HepG2 (cell line): ENCODE results near the gene KLHL21. TPM values are rescaled to one million over a fixed set of nuclear protein-coding genes. Genes with fewer than 3 reads are reported as not detected.

ENCODE experiments used
- ELF4 ChIP-seq: sonication (generic); formaldehyde crosslinking; IDR thresholded peaks from 2 replicates; pipeline ENCODE4 v1.5.0; 2020; ENCODE audit warnings: missing genetic modification reagents, mild to moderate bottlenecking, moderate library complexity, borderline replicate concordance
- ELK4 ChIP-seq: sonication (generic); formaldehyde crosslinking; IDR thresholded peaks from 2 replicates; pipeline ENCODE4 v1.9.0; 2021; ENCODE audit warnings: missing genetic modification reagents, borderline replicate concordance
- HDAC6 ChIP-seq: fragments of 200-600 bp; sonication (generic); IDR thresholded peaks from 2 replicates; pipeline ENCODE4 v1.7.0; 2017; ENCODE audit warnings: mild to moderate bottlenecking, antibody characterized with exemption, low read length, low read depth
- HMGXB4 ChIP-seq, 2 experiments: sonication (generic) in 1 of 2; formaldehyde crosslinking in 1 of 2; IDR thresholded peaks; 2 replicates each; pipeline versions ENCODE4 v1.4.0 to v1.6.1; 2018 to 2020; ENCODE audit warnings: missing genetic modification reagents in 2 of 2, borderline replicate concordance in 1 of 2, low read depth in 1 of 2, mild to moderate bottlenecking in 1 of 2, missing biosample characterization in 1 of 2
- ISL2 ChIP-seq: sonication (generic); formaldehyde crosslinking; IDR thresholded peaks from 2 replicates; pipeline ENCODE4 v1.5.0; 2020; ENCODE audit warnings: missing genetic modification reagents
- NFE2 ChIP-seq: sonication (generic); formaldehyde crosslinking; IDR thresholded peaks from 2 replicates; pipeline ENCODE4 v1.4.0; 2020; ENCODE audit warnings: missing genetic modification reagents
- NKX3-1 ChIP-seq: sonication (generic); formaldehyde crosslinking; IDR thresholded peaks from 2 replicates; pipeline ENCODE4 v1.5.0; 2020; ENCODE audit warnings: missing genetic modification reagents
- PCBP1 ChIP-seq: fragments of 200-400 bp; formaldehyde crosslinking; IDR thresholded peaks from 2 replicates; pipeline ENCODE4 v1.6.1; 2017; ENCODE audit warnings: mild to moderate bottlenecking, low read depth, low read length, borderline replicate concordance
- RELA ChIP-seq: sonication (generic); formaldehyde crosslinking; IDR thresholded peaks from 2 replicates; pipeline ENCODE4 v1.4.0; 2020; ENCODE audit warnings: missing genetic modification reagents
- REST ChIP-seq, 2 experiments: IDR thresholded peaks; 2 replicates each; pipeline ENCODE4 v1.6.1; 2011 to 2012; ENCODE audit warnings: low read length in 2 of 2, borderline replicate concordance in 1 of 2, low read depth in 1 of 2, mild to moderate bottlenecking in 1 of 2, moderate library complexity in 1 of 2
- REXO4 ChIP-seq: sonication (generic); formaldehyde crosslinking; IDR thresholded peaks from 2 replicates; pipeline ENCODE4 v1.8.0; 2022; ENCODE audit warnings: missing genetic modification reagents, mild to moderate bottlenecking, borderline replicate concordance
- SIX4 ChIP-seq: sonication (generic); formaldehyde crosslinking; IDR thresholded peaks from 2 replicates; pipeline ENCODE4 v1.4.0; 2020; ENCODE audit warnings: missing genetic modification reagents
- SPEN ChIP-seq: sonication (generic); formaldehyde crosslinking; IDR thresholded peaks from 2 replicates; pipeline ENCODE4 v1.5.1; 2020; ENCODE audit warnings: low read depth, mild to moderate bottlenecking, missing genetic modification reagents
- TCF7L2 ChIP-seq: IDR thresholded peaks from 2 replicates; pipeline ENCODE4 v1.6.1; 2011; ENCODE audit warnings: mild to moderate bottlenecking, low read depth, low read length, moderate library complexity
- ZNF18 ChIP-seq: sonication (generic); formaldehyde crosslinking; IDR thresholded peaks from 2 replicates; pipeline ENCODE4 v1.8.0; 2022; ENCODE audit warnings: mild to moderate bottlenecking, missing genetic modification reagents; ENCODE audit not compliant: insufficient replicate concordance
- ZNF563 ChIP-seq: sonication (generic); formaldehyde crosslinking; IDR thresholded peaks from 2 replicates; pipeline ENCODE4 v1.8.0; 2022; ENCODE audit warnings: mild to moderate bottlenecking, moderate library complexity, missing genetic modification reagents
- ZNF674 ChIP-seq: sonication (generic); formaldehyde crosslinking; IDR thresholded peaks from 2 replicates; pipeline ENCODE4 v1.5.0; 2020; ENCODE audit warnings: low read depth, mild to moderate bottlenecking, missing genetic modification reagents
- ZNF703 ChIP-seq: sonication (generic); formaldehyde crosslinking; IDR thresholded peaks from 2 replicates; pipeline ENCODE4 v1.5.1; 2020; ENCODE audit warnings: missing genetic modification reagents, mild to moderate bottlenecking, moderate library complexity, borderline replicate concordance
- ZNF761 ChIP-seq: sonication (generic); formaldehyde crosslinking; conservative IDR thresholded peaks from 2 replicates; pipeline ENCODE4 v1.4.0; 2020; ENCODE audit warnings: mild to moderate bottlenecking, missing genetic modification reagents
- polyA plus RNA-seq, 8 experiments: library from polyadenylated mRNA; depleted of rRNA in 3 of 8; stranded (reverse) in 7 of 8; unstranded in 1 of 8; fragments of >200 nt; fragmentation: Illumina TruSeq in 4 of 8; extraction: Trizol in 4 of 8; gene quantifications; 2 replicates each; pipeline versions ENCODE4 v1.2.1 to v1.2.3, GENCODE V29; 2011 to 2016; ENCODE audit warnings: low read depth in 4 of 8, missing spikeins in 1 of 8, mixed read lengths in 1 of 8; ENCODE audit not compliant: insufficient read depth in 1 of 8
- total RNA-seq, 5 experiments: library from RNA; depleted of rRNA; stranded (reverse); fragments of >200 nt; fragmentation: Illumina TruSeq; extraction: Trizol; gene quantifications; 2 replicates each; pipeline ENCODE4 v1.2.3, GENCODE V29; 2016; ENCODE audit warnings: low read depth in 1 of 5

KLHL21 gene
- total and polyA plus RNA-seq, 2 of the 13 experiments (the other 11 are each of a cell fraction or from before 2014, with no cell fraction given) = 14.8 to 25.0 TPM

GRCh38 chr1:6624710-6625583 is 22.3 kb upstream of the KLHL21 start, which contains the start of gene THAP3 (continued):
- TF ChIP-seq ZNF563 (CRISPR knock-in tag) = peak; percentile 94
- TF ChIP-seq TCF7L2 = no peak
- TF ChIP-seq HMGXB4 (CRISPR knock-in tag; IDR thresholded peaks at IDR 0.05; ENCODE audit: borderline replicate concordance in 1 of 2, low read depth in 1 of 2) = peak; percentile 53 to 75; a peak in 2 of 4 replicates
- TF ChIP-seq HDAC6 = no peak
- no peak for TF ChIP-seq REST (IDR thresholded peaks at IDR 0.05; ENCODE audit: borderline replicate concordance in 1 of 2, low read depth in 1 of 2, low read length in 2 of 2)
- peak; percentile 81 for TF ChIP-seq SPEN
- no peak for TF ChIP-seq NKX3-1
- TF ChIP-seq ELK4 = no peak
- no peak for TF ChIP-seq ZNF674 (CRISPR knock-in tag)
- no peak for TF ChIP-seq ZNF18 (CRISPR knock-in tag)
- TF ChIP-seq ELF4 (CRISPR knock-in tag) = no peak
- 0 out of 2 replicates have a peak, but pooled peaks have one; percentile 63 for TF ChIP-seq ZNF761 (CRISPR knock-in tag)
- TF ChIP-seq REXO4 = no peak
- TF ChIP-seq ISL2 = peak; percentile 46; the same call in 1 of the 2 replicates
- TF ChIP-seq NFE2 (CRISPR knock-in tag) = no peak
- TF ChIP-seq PCBP1 = no peak
- TF ChIP-seq SIX4 (CRISPR knock-in tag) = no peak
- no peak for TF ChIP-seq RELA (CRISPR knock-in tag)
- TF ChIP-seq ZNF703 (CRISPR knock-in tag) = no peak
